Activated T-helper 9 cell treated with anti-CD3 and anti-CD28 coated beads, Interleukin-2, amount 50 U/mL, for 16 hours (primary cell): Measurements from ENCODE around the gene ELFN1.
"Not testable (repeated sequence)": the region's sequence is repeated elsewhere in the genome, so short reads cannot be mapped to it uniquely, and the experiment has no call there.

ENCODE experiments used
- DNase-seq: peaks from one replicate; pipeline ENCODE4 v3.0.0-alpha.2; 2020; ENCODE audit warnings: low read depth

The ELFN1 gene

DNA sequence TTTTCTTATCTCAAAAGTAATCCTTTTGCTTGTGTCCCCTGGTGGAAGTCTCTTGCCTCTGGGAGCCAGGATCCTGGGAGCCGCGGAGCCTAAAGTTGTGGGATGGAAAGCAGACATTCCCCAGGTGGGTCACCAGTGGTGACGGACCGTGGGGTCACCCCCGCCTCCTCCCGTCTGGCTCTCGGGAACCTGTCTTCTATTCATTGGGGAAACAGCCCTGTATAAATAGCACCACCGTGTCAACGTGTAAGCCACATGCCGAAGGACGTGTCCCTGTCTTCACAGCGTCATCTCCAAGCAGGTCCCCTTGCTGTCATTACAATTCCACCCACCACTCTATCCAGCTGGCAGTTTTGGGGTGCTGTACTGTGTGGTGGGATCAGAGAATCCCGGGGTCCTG is 87.5 kb downstream of the ELFN1 start:
- DNase-seq: no peak

- DNase-seq: no peak
Observed at GRCh38 chr7:1758028-1758858, 88.2 kb downstream of the ELFN1 start.

DNA sequence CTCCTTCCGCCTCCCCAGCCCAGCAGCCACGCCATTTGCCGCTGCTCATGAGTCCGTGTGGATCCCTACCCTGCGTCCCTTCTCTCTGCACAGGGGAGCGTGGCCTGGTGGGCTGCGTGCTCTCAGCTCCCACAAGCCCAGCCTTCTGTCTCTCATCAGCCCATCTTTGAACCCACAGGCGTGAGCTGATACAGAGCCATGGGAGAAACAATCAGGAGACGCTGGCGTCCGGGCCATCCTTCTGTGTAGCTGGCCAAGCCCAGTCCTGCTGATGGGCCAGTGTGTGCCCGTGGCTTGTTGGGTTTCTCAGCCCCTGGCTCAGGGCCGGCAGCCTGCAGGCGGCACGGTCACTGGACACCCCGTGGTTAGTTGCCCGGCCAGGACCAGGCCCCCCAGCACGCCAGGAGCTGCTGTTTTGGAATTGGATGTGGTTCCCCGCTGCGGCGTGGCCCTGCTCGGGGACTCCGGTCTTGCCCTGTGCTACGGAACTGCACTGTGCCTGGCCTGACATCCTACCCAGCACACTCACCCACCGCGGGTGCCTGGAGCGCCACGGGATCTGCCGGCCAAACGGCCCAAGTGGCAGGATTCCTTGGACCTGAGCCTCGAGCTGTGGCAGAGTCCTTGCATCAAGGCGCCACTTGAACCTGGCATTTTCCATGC is 88.9 kb downstream of the ELFN1 start:
- no peak for DNase-seq

- DNase-seq: no peak
Observed at GRCh38 chr7:1761097-1761496, 91.0 kb downstream of the ELFN1 start.

DNA sequence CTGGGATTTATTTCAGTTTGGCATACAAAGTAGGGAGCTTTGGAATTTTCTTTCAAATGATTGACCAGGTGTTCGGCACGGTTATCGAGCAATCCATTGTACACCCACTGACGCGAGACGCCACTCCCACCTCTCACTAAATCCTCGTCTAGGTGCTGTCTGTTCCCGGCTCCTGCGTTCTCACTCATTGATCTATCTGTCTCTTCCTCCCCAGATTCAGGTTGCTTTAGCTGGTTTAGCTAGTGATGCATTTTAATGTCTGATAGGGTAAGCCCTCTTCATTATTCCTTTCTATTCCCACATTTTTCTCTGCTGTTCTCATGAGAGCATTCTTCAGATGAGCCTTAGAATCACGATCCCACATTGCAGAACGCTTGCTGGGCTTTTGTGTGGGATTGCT is 91.7 kb downstream of the ELFN1 start:
- no peak for DNase-seq

DNA sequence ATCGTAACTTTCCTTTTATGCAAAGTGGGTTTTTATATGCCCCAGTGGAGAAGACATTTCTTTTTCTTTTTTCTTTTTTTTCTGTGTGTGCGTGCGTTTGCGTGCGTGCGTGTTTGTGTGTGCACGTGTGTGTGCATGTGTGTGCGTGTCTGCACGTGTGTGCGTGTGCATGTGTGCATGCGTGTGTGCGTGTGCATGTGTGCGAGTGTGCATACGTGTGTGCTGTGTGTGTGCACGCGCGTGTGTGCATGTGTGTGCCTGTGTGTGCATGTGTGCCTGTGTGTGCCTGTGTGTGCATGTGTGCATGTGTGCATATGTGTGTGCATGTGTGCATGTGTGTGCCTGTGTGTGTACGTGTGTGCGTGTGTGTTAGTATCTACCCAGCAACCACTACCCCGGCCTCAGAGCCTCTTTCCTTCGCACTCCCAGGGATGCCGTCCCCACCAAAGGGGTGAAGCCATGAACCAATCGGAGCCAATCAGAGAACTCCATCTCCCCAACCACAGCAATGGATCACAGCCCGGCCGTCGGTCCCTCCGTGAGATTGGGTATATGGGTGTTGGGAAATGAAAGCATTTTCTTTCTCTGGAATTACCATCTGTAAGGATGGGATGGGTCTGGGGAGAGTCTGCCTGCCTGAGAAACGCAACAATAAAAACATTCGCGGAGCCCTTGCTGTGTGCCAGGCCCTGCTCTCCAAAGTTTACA is 92.3 kb downstream of the ELFN1 start:
- DNase-seq: no peak

GRCh38 chr7:1763033-1763432 is 93.0 kb downstream of the ELFN1 start:
- DNase-seq: no peak

GRCh38 chr7:1763911-1764310 is 93.8 kb downstream of the ELFN1 start:
- DNase-seq: not testable (repeated sequence)

- DNase-seq: no peak
Observed at GRCh38 chr7:1765336-1765735, 95.3 kb downstream of the ELFN1 start.

DNA sequence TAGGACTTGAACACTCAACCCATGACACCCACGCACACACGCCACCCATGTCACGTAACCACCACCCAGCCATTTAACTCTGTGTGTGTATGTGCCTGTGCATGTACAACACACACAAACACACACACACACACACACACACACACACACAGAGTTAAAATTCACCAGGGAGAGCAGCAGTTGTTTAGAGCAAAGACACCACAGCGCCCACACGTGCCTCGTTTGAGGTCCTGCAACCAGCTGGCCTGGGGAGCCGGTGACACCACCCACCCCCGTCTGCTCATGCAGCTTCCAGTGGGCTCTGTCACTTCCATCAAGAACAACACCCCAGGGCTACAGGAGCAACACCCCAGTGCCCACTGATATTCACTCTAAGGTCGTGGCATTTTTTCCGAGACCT is 97.4 kb downstream of the ELFN1 start:
- no peak for DNase-seq

DNA sequence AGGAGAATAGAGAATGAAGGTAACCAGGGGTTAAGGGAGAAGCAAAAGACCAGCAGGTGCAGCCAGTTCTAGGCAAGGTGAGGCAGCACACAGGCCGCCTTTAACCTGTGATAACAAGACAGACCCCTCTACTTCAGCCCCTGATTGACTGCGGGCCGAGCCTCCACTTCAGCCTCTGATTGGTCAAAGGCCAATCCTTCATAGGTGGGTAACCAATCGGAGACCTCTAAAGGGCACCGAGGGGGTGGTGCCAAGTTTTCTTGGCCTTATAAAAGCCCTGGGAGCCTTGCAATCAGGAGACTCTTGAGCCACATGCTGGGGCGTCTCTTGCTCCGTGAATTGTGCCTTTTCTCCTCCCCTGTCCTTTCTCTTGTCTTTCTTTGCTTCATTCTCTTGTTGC is 98.8 kb downstream of the ELFN1 start:
- DNase-seq: no peak

DNA sequence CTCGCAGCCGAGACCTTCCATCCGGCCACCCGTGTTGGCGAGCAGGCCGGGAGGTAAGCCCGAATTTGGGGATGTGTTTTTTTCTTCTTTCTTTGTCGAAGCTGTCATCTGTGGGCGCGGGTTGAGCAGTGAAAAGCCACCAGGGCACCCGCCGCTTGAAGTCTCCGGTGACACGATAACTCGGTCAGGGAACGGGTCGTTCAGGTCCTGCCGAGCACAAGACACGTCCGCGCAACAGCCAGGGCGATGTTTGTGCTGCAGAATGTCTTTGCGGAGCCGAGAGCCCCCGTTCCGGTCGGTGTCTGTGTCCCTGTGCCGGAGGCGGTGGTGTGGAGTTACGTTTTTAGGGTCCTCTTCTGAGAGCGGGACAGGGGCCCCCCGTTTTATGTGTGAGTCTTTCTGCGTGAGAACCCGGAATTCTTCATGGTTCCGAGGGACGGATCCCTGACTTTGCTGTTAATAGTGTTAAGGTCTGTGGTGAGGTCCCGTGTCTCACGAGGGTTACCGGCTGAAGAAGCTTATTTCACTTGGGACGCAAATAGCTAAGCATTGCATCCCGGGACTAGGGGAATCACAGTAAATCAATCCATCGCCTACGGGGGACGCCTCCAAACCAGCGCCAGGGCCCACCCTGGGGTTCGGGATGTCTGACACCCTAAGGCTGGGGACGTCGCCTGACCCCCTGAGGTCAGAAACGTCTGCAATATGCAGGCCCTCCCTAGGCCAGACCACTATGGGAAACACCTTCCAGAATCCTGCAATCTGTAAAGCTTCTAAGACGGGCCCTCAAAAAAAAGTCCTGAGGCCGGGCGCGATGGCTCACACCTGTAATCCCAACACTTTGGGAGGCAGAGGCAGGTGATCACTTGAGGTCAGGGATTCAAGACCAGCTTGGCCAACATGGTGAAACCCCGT is 99.5 kb downstream of the ELFN1 start:
- DNase-seq: no peak

GRCh38 chr7:1770331-1770730 is 100.3 kb downstream of the ELFN1 start:
- DNase-seq: no peak

- no peak for DNase-seq
Observed at GRCh38 chr7:1775389-1775788, 105.3 kb downstream of the ELFN1 start.

- DNase-seq: no peak
Observed at GRCh38 chr7:1777122-1777521, 107.0 kb downstream of the ELFN1 start.

GRCh38 chr7:1779445-1779844 is 109.4 kb downstream of the ELFN1 start:
- DNase-seq: no peak

- no peak for DNase-seq
Observed at GRCh38 chr7:1781369-1781768, 111.3 kb downstream of the ELFN1 start.

DNA sequence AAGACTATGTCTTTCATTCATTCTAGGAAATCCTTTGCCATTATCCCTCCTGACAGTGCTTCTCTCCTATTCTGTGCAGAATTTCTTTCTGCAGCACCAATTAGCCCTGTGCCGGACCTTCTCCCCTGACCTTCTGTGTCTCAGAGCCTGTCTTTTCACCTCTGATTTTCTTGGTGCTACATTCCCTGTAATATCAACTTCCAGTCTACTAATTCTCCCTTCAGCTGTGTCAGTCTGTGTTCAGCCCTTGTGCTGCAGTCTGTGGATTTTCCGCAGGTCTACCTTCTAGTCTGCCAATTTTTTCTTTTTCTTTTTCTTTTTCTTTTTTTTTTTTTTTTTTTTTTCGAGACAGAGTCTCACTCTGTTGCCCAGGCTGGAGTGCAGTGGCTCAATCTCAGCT is 115.8 kb downstream of the ELFN1 start:
- DNase-seq: no peak

GRCh38 chr7:1787241-1787640 is 117.2 kb downstream of the ELFN1 start:
- no peak for DNase-seq

DNA sequence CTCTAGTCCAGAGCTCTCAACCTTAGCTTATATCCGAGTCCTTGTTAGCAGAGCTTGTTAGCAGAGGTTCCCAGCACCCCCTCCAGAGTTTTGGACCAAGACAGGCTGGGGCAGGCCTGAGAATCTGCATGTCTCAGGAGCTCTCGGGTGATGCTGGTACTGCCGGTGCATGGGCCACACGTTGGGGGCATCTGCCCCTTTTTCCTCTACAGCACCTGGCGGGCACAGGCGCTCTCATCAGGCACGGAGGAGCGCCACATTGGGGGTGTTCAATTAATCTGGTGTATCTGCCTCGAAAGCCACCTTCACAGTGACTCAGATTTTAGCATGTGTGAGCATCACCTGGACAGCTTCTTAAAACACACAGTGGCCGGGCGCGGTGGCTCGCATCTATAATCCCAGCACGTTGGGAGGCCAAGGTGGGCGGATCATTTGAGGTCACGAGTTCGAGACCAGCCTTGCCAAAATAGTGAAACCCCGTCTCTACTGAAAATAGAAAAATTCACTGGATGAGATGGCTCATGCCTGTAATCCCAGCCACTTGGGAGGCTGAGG is 117.7 kb downstream of the ELFN1 start:
- no peak for DNase-seq

- DNase-seq: no peak
Observed at GRCh38 chr7:1794888-1795542, 124.9 kb downstream of the ELFN1 start.
